Hematopoietic multipotent progenitor cell (in vitro differentiated cells): ENCODE data around the gene MASTL. TPM values are rescaled to one million over a fixed set of nuclear protein-coding genes. Genes with fewer than 3 reads are reported as not detected.
A peak's percentile ranks its signal among the peaks of the same experiment; 100 is the strongest.

Experiments
- DNase-seq, 3 donors: peaks; one replicate each; pipeline ENCODE4 v3.0.0-alpha.2; 2011 to 2015; ENCODE audit warnings: low read depth in 2 of 3, low spot score in 2 of 3
- small RNA-seq: library from RNA; depleted of rRNA; stranded (forward); fragments of <200 nt; gene quantifications from one replicate; pipeline ENCODE3, GENCODE V24; 2012
- total RNA-seq: library from RNA; depleted of rRNA; stranded (reverse); fragments of >200 nt; gene quantifications from one replicate; pipeline ENCODE4 v1.2.3, GENCODE V29; 2012

Gene MASTL
- total RNA-seq, 1 donor, result 4.6 TPM

DNA sequence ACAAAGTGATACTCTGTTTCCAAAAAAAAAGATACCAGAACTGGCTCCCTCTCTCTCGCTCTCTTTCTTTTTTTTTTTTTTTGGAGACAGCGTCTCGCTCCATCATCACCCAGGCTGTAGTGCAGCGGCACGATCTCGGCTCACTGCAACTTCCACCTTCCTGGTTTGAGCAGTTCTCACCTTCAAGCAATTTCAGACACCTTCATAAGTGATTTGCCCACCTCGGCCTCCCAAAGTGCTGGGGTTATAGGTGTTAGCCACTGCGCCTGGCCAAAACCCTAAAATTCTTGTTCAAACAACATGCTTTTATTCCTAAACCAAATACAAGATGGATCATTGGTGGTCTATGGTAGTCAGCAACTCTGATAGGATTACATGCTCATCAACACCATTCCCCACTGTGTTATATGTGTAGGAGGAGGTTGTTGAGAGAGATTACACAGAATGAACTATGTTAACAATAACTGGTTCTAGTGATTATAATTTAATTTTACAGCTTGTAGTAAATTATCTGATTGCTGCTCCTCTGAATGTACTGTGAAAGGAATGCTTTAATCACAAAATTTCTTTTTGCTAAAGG lies 69.9 kb downstream of the MASTL start:
- DNase-seq, result no peak

DNA sequence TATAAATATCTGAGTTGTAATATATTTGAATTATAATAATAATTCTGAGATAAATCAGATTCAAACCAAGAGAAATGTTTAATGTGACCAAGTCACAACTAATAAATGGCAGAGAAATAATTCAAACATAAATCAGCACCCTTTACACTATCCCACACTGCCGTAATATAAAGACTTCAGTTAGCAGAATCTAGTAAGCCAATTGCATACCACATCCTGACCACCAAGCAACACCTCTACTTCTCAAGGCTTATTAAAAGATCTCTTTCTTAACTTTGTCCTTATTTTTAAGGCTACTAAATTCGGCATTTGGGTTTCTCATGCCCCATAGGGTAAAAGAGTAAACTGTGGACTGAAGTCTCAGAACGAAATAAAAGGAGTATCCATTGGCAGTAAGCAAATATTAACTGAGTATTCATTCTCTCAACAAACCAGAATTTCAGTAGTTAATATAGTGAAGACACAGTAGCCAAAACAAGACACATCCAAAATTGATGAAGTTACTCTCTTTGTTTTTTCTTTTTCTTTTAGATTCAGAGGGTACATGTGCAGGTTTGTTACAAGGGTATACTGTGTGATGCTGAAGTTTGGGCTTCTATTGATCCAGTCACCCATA lies 70.6 kb downstream of the MASTL start:
- no peak for DNase-seq

DNA sequence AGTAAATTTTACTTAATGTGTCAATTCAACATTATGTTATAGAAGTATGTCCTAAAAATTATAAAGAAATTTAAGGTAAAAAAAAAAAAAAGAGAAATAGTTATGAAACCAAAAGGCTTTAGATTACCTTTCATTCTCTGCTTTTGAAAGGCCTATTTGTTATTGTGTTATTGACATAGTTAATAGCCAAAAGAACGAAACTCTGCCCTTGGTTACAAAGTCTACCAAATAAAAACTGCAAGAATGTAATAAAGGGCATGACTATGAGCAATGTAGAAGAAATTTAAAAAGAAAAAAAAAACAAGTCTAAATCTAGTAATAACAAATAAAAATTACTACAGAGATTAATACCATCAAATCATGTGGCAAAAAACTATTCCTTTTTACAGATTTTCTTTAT lies 74.9 kb downstream of the MASTL start:
- DNase-seq, result no peak

DNA sequence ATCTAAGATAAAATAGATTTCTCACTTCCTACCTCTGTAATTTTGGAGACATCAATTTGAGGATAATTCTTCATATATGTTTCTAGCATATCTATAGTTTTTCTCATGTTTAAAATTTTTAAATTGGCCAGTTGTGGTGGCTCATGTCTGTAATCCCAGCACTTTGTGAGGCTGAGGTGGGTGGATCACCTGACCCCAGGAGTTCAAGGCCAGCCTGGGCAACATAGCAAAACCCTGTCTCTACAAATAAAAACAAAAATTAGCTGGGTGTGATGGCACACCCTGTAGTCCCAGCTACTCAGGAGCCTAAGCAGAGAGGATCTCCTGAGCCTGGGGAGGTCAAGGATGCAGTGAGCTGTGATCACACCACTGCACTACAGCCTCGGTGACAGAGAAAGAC lies 80.6 kb downstream of the MASTL start:
- DNase-seq, result no peak

Small RNA genes lying within 50 kb of the gene (small RNA-seq; reads per million reads assigned to genes)
- gene RNU2-24P (0.95 reads per million, percentile 29 among the genes with 10 or more reads in this experiment), gene RNU7-12P (not detected)

Other genes with a start within 250 kb of the MASTL start
- gene ANKRD26, start 54.9 kb upstream of the MASTL start, total RNA-seq, result 2.4 TPM
- gene YME1L1, start 968 bp upstream of the MASTL start, total RNA-seq, result 29.4 TPM
- gene ACBD5, start 85.4 kb downstream of the MASTL start, total RNA-seq, result 10.8 TPM